ENCODE results near the gene STAC.
"Not testable (repeated sequence)": the region's sequence is repeated elsewhere in the genome, so short reads cannot be mapped to it uniquely, and the experiment has no call there.

Gene STAC

GRCh38 chr3:36411587-36411986, 31.3 kb downstream of the STAC start:
- no peak overlapping the region for H3K4me3 ChIP-seq (ENCODE audit: low read depth, low read length)

GRCh38 chr3:36416599-36416998, 36.3 kb downstream of the STAC start:
- H3K4me3 ChIP-seq (ENCODE audit: low read depth, low read length): no peak overlapping the region

DNA sequence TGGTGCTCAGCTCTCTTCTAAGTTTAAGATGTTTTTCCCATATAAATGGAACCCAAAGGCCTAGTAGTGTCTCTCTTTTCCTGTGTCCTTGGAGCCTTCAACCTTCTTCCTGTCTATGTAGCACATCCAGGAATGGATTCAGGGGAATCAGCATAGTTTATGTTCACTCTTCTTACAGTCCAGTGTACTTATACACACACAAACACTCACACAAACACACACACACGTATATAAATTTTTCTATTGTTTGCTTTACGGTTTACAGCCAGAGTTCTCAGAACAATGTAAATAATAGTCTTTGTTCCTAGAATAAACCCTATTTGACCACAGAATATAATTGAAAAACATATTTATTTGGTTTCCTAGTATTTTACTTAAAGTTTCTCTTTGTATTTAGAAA, 36.9 kb downstream of the STAC start:
- H3K4me3 ChIP-seq (ENCODE audit: low read depth, low read length): no peak overlapping the region

DNA sequence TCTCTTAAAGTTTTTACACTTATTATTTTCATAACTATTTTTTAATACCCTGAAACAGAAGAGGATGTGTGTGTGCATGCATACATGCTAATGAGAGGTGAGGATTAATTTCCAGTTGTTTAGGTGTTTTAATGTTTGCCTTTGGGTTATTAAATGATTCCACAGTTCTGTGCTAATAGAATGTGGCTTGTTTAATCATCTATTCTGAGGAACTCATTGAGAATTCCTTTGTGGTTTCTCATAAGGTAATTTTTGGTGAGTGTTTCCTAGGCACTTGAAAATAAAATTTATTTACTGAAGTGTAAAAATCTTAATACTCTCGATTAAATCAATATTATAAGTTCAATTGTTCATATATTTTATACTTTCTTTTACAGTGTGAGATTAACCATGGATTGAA, 38.0 kb downstream of the STAC start:
- no peak overlapping the region for H3K4me3 ChIP-seq (ENCODE audit: low read depth, low read length)

GRCh38 chr3:36428445-36428844, 48.1 kb downstream of the STAC start:
- H3K4me3 ChIP-seq (ENCODE audit: low read depth, low read length): no peak overlapping the region

- H3K4me3 ChIP-seq (ENCODE audit: low read depth, low read length): no peak overlapping the region
These were observed 49.7 kb downstream of the STAC start for GRCh38 chr3:36429986-36430485.

DNA sequence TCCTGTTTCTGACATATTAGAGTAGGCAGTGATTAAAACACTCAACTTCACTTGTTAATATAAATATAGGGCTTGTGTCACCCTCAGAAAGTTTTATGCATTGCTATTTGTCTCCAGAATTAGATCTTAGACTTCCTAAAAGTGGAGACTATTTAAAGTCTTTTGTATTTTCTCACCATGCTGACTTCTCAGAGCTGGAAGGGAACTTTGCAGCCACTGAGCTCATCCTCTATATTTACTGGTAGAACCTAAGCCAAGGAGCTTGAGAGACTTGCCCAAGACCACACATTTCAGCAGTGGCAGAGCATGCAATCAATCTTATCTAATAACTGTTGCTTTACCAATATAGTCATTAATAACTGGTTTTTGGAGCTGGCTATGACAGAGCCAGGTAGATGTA, 53.2 kb downstream of the STAC start:
- H3K4me3 ChIP-seq (ENCODE audit: low read depth, low read length): no peak overlapping the region

DNA sequence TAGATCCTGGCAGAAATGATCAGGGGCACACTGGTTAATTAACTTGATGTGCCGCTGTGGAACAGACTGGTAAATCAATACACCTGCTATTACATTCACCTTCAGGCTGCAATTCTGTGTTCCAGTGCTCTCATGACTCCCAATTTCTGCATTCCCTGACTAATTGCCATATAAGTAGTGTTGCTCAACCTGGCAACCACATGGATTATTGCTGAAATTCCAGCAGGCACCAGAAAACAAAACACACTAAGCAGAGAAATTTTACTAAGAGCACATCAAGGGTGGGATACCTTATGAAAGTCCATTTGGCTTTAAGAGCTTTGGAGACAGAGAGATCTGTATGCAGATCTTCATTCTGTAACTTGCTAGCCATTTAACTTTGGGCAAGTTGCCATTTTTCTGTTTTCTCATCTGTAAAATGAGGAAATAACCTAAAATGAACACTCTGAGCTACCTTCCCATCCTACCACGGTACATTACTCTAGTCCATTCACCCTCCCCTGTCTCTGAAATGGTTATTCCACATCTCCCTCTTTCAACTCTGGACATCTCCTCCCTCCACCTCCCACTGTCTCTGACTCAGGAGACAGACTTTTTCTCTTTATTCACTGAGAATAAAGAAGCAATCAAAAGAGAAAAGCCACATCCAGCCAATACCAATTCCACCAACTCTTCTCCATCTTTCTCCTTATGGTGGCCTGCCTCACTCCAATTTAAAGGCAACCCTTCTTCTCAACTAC, 54.6 kb downstream of the STAC start:
- H3K4me3 ChIP-seq (ENCODE audit: low read depth, low read length): no peak overlapping the region

DNA sequence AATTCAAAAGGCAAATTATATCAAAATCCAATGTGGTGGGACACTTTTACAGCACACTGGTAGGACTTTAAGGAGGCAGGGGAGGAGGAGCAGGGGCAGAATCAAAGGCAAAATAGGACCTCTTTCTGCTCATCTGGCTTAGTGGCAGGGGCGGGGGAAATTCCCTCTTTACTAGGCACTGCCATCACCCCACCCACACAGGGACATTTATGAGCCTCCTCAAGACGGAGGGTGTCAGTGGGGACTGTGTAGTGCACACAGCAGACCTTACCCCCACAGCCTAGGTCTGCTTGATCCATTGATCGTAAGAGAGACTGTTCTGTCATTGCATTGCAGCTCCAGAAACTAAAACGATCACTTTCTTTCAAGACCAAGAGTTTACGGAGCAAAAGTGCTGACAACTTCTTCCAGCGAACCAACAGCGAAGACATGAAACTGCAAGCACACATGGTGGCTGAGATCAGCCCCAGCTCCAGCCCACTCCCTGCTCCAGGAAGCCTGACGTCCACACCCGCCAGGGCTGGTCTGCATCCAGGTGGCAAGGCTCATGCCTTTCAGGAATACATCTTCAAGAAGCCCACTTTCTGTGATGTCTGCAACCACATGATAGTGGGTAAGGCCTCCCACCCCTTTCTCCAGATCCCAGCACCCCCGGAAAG, 62.9 kb downstream of the STAC start:
- no peak overlapping the region for H3K4me3 ChIP-seq (ENCODE audit: low read depth, low read length)

DNA sequence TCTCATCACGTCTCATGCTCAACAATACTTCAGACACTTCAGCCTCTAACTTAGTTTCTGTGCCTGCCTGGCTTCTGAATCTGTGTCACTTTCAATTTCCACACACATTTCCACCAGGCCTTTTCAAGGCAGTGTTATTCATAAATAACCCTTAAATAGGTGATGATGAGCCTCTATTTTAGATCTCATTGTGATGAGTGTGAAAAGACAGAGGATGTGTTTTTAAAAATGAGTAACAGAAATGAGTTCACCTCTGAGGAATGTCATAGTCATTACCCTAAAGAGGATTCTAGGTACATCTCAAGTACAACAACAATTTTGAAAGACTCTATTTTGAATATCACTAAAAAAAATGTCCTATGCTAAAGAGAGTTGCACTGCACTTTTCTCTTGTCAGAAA, 64.6 kb downstream of the STAC start:
- no peak overlapping the region for H3K4me3 ChIP-seq (ENCODE audit: low read depth, low read length)

DNA sequence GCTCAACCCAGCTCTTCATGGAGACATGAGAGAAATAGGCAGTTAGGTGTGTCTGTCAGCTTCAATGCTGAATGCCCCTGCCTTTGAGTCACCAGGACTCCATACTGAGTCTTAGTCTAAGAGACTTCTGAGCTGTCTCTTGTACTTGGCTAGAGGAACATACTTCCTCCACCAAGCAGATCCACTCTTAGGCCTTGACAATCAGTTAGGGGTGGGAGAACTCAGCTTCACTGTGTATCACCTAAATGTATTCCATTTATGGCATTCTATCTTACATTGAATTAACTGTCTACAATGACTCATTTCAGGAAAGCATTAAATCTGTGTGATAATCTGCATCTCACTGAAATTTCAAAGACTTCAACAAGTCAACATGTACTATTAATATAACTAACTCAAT, 66.0 kb downstream of the STAC start:
- no peak overlapping the region for H3K4me3 ChIP-seq (ENCODE audit: low read depth, low read length)

- no peak overlapping the region for H3K4me3 ChIP-seq (ENCODE audit: low read depth, low read length)
These were observed 66.8 kb downstream of the STAC start for GRCh38 chr3:36447061-36447460.

GRCh38 chr3:36451816-36452215, 71.5 kb downstream of the STAC start:
- no peak overlapping the region for H3K4me3 ChIP-seq (ENCODE audit: low read depth, low read length)

DNA sequence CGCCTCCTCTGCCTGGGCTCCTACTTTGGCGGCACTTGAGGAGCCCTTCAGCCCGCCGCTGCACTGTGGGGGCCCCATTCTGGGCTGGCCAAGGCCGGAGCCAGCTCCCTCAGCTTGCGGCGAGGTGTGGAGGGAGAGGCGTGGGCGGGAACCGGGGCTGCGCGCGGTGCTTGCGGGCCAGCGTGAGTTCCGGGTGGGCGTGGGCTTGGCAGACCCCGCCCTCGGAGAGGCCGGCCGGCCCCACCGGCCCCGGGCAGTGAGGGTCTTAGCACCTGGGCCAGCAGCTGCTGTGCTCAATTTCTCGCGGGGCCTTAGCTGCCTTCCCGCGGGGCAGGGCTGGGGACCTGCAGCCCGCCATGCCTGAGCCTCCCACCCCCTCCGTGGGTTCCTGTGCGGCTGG, 72.9 kb downstream of the STAC start:
- H3K4me3 ChIP-seq (ENCODE audit: low read depth, low read length): not testable (repeated sequence)

DNA sequence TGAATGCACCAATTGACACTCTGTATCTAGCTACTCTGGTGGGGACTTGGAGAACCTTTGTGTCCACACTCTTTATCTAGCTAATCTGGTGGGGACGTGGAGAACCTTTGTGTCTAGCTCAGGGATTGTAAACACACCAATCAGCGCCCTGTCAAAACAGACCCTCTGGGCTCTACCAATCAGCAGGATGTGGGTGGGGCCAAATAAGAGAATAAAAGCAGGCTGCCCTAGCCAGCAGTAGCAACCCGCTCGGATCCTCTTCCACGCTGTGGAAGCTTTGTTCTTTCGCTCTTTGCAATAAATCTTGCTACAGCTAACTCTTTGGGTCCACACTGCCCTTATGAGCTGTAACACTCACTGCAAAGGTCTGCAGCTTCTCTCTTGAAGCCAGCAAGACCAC, 73.6 kb downstream of the STAC start:
- not testable (repeated sequence) for H3K4me3 ChIP-seq (ENCODE audit: low read depth, low read length)

GRCh38 chr3:36455406-36455805, 75.1 kb downstream of the STAC start:
- H3K4me3 ChIP-seq (ENCODE audit: low read depth, low read length): no peak overlapping the region

GRCh38 chr3:36456784-36457183, 76.5 kb downstream of the STAC start:
- H3K4me3 ChIP-seq (ENCODE audit: low read depth, low read length): no peak overlapping the region

- no peak overlapping the region for H3K4me3 ChIP-seq (ENCODE audit: low read depth, low read length)
These were observed 77.4 kb downstream of the STAC start for GRCh38 chr3:36457667-36458066.

GRCh38 chr3:36459177-36459576, 78.9 kb downstream of the STAC start:
- H3K4me3 ChIP-seq (ENCODE audit: low read depth, low read length): no peak overlapping the region

DNA sequence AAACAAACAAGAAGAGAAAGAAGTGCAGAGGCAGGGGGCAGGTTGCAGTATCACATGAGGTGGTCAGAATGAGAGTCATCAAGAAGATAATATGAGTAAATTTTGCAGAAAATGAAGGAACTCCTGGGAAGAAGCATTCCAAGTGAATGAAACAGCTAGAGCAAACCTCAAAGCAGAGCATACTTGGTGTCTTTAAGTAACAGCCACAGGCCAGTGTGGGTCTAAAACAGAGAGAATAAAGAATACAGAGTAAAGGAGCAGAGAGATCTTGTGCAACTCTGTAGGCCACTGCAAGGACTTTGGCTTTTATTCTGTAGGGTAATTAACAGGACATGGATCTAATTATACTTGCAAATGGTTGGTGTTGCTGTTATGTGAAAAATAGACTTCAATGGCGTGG, 81.3 kb downstream of the STAC start:
- no peak overlapping the region for H3K4me3 ChIP-seq (ENCODE audit: low read depth, low read length)

- H3K4me3 ChIP-seq (ENCODE audit: low read depth, low read length): not testable (repeated sequence)
These were observed 91.7 kb downstream of the STAC start for GRCh38 chr3:36472045-36472444.

GRCh38 chr3:36475558-36475957, 95.3 kb downstream of the STAC start:
- no peak overlapping the region for H3K4me3 ChIP-seq (ENCODE audit: low read depth, low read length)
